Tibial nerve (tissue), 4 donors: Measurements from ENCODE around the gene ISY1. TPM values are rescaled to one million over a fixed set of nuclear protein-coding genes. Genes with fewer than 3 reads are reported as not detected.

Source experiments
- DNase-seq, 2 donors: peaks; one replicate each; pipeline ENCODE4 v3.0.0-alpha.2; 2019; ENCODE audit warnings: low spot score in 2 of 2
- H3K27ac ChIP-seq, 4 donors: fragments of 200-600 bp; sonication (generic) in 3 of 4; one replicate each; pipeline ENCODE4 v1.5.1; 2017 to 2019; ENCODE audit warnings: mild to moderate bottlenecking in 1 of 4
- H3K27me3 ChIP-seq, 2 donors: fragments of 200-600 bp; sonication (generic) in 1 of 2; one replicate each; pipeline versions ENCODE4 v1.5.1 to v1.6.0; 2017 to 2019
- H3K36me3 ChIP-seq, 3 donors: fragments of 200-600 bp; sonication (generic); one replicate each; pipeline ENCODE4 v1.5.1; 2018 to 2019
- H3K4me1 ChIP-seq, 4 donors: fragments of 200-600 bp; sonication (generic) in 3 of 4; one replicate each; pipeline ENCODE4 v1.5.1; 2017 to 2019
- H3K4me3 ChIP-seq, 4 donors: fragments of 200-600 bp; sonication (generic) in 3 of 4; one replicate each; pipeline ENCODE4 v1.5.1; 2017 to 2019; ENCODE audit warnings: mild to moderate bottlenecking in 1 of 4, moderate library complexity in 1 of 4
- H3K9me3 ChIP-seq, 4 donors: fragments of 200-600 bp; sonication (generic) in 3 of 4; one replicate each; pipeline ENCODE4 v1.5.1; 2017 to 2019
- EP300 ChIP-seq, 2 donors: sonication (generic); formaldehyde crosslinking; IDR thresholded peaks; one replicate each; pipeline ENCODE4 v1.6.1; 2017; ENCODE audit warnings: antibody characterized with exemption in 2 of 2, mild to moderate bottlenecking in 1 of 2
- POLR2A ChIP-seq, 2 donors: fragments of 450-650 bp; IDR thresholded peaks; one replicate each; pipeline ENCODE4 v1.6.1; 2017; ENCODE audit warnings: antibody characterized with exemption in 2 of 2, mild to moderate bottlenecking in 2 of 2, moderate library complexity in 2 of 2
- WGBS, 2 donors: methylation state at CpG; one replicate each; pipeline ENCODE4 v1.1.5; 2018; 5-methylcytosine and 5-hydroxymethylcytosine counted together
- total RNA-seq, 4 donors: library from RNA; depleted of rRNA; stranded (reverse); fragments of >200 nt; gene quantifications; one replicate each; pipeline ENCODE4 v1.1.0, GENCODE V29; 2016
- TF ChIP-seq, protein P1 (sequence below), 5 experiments: fragments of 200-600 bp in 3 of 5; fragments of 450-650 bp in 2 of 5; sonication (generic) in 3 of 5; IDR thresholded peaks; one replicate each; pipeline ENCODE4 v1.5.1; 2016 to 2019; ENCODE audit warnings: antibody characterized with exemption in 5 of 5, mild to moderate bottlenecking in 3 of 5, moderate library complexity in 2 of 5

Gene ISY1
- total RNA-seq, 4 donors from 2014 or later, result 9.8 to 20.9 (median 16.0) TPM

DNA sequence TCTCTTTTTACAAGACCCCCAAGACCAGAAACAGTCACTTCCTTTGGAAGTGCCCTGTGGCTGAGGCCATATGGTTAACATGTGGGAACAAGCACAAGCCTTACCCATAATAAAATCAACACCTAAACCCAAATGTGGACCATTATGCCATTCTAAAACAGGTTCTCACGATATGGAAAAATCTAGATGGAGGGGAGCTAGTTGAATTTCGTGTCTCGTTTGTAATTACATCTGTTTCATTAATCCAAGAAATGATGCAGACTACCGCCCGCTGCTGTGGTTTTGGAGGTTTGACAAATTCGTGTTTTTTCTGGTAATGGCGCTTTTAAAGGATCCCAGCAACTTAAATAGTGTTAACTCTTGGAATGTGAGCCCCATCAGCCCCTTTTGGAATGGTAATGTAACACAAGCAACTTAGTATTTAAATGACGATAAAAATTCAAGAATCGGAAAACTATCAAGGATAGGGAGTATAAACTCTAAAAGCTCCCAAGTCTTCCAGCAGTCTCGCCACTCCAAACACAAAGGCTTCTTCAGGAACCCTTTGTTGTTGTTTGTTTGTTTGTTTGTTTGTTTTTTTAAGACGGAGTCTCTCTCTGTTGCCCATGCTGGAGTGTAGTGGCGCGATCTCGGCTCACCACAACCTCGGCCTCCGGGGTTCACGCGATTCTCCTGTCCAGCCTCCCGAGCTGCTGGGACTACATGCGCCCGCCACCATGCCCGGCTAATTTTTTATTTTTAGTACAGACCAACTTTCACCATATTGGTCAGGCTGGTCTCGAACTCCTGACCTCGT is 21.7 kb upstream of the ISY1 start:
- Histone ChIP-seq H3K27ac (peak overlapping the region; percentile 95 to 99 (median 98)), H3K4me3 (peak overlapping the region; percentile 83 to 96 (median 86)), H3K9me3 (no peaks in the 10 kb centered on the region), H3K27me3 (no peaks in the 10 kb centered on the region), H3K36me3 (peaks cover 0 to 11% (median 0%) of the 10 kb centered on the region in 3 donors), H3K4me1 (peaks cover 0 to 68% (median 47%) of the 10 kb centered on the region in 4 donors)
- TF ChIP-seq POLR2A (IDR thresholded peaks at IDR 0.05) (no peak), EP300 (IDR thresholded peaks at IDR 0.05) (no peak)
- TF ChIP-seq, protein P1, sequence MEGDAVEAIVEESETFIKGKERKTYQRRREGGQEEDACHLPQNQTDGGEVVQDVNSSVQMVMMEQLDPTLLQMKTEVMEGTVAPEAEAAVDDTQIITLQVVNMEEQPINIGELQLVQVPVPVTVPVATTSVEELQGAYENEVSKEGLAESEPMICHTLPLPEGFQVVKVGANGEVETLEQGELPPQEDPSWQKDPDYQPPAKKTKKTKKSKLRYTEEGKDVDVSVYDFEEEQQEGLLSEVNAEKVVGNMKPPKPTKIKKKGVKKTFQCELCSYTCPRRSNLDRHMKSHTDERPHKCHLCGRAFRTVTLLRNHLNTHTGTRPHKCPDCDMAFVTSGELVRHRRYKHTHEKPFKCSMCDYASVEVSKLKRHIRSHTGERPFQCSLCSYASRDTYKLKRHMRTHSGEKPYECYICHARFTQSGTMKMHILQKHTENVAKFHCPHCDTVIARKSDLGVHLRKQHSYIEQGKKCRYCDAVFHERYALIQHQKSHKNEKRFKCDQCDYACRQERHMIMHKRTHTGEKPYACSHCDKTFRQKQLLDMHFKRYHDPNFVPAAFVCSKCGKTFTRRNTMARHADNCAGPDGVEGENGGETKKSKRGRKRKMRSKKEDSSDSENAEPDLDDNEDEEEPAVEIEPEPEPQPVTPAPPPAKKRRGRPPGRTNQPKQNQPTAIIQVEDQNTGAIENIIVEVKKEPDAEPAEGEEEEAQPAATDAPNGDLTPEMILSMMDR (IDR thresholded peaks at IDR 0.05), result no peak
- 0% methylated on average over 24 of the region's 24 CpGs for WGBS, 2 donors
- peak in 1 of 2 donors; percentile 18 for DNase-seq

DNA sequence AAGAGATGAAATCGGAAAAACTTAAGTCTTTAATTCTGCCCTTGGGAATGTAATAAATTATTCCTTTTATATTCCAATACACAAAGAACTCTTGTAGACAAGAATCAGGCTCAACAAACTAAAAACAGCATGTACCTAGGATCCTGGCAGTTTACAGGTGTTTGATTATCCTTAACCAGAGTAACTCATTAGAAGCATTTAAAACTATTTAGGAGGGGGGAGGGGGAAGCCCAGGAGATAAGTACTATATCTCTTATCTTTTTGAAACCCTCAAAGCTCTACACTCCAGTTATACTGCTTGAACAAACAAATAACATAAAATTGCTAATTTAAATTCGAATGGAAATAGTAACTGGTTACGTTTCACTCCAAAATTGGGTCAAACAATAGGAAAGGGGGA is 21.0 kb upstream of the ISY1 start:
- peak overlapping the region; percentile 83 to 96 (median 86) for H3K4me3 ChIP-seq
- 6 to 9% methylated on average over 3 of the region's 3 CpGs for WGBS, 2 donors
- H3K4me1 ChIP-seq, result peaks cover 0 to 76% (median 54%) of the 10 kb centered on the region in 4 donors
- peak overlapping the region in 3 of 4 donors; percentile 95 to 99 (median 97) for H3K27ac ChIP-seq
- H3K27me3 ChIP-seq, result no peaks in the 10 kb centered on the region
- TF ChIP-seq POLR2A (IDR thresholded peaks at IDR 0.05) (no peak), EP300 (IDR thresholded peaks at IDR 0.05) (no peak)
- TF ChIP-seq, protein P1 (IDR thresholded peaks at IDR 0.05), result no peak
- no peaks in the 10 kb centered on the region for H3K9me3 ChIP-seq
- DNase-seq, result no peak
- peaks cover 0 to 19% (median 0%) of the 10 kb centered on the region in 3 donors for H3K36me3 ChIP-seq

DNA sequence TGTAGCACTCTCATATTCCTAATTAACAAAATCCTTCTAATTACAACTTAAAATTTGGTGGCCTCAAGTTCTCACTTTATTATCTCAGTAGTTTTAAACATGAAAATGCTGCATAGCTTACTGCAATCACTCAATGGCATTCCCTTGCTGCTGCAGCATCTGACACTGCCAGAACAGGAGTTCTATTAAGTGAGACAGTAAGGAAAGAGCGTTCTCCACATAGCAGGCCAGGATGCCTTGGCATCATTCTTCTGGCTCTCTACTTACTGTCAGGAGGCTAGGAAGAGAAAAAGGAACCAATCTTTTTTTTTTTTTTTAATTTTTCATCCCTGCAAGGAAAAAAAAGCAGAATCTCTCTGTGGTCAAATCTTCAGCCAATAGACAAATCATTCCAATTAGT is 19.6 kb upstream of the ISY1 start:
- no peaks in the 10 kb centered on the region for H3K9me3 ChIP-seq
- H3K27me3 ChIP-seq, result no peaks in the 10 kb centered on the region
- WGBS, 2 donors, result 38 to 41% methylated on average over 1 of the region's 1 CpG
- H3K36me3 ChIP-seq, result peaks cover 0 to 22% (median 0%) of the 10 kb centered on the region in 3 donors
- TF ChIP-seq EP300 (IDR thresholded peaks at IDR 0.05) (no peak), POLR2A (IDR thresholded peaks at IDR 0.05) (no peak)
- no peak for DNase-seq
- H3K27ac ChIP-seq, result peak overlapping the region in 2 of 4 donors; percentile 8 to 48
- peaks cover 0 to 79% (median 62%) of the 10 kb centered on the region in 4 donors for H3K4me1 ChIP-seq
- peak overlapping the region in 2 of 4 donors; percentile 16 to 85 for H3K4me3 ChIP-seq

DNA sequence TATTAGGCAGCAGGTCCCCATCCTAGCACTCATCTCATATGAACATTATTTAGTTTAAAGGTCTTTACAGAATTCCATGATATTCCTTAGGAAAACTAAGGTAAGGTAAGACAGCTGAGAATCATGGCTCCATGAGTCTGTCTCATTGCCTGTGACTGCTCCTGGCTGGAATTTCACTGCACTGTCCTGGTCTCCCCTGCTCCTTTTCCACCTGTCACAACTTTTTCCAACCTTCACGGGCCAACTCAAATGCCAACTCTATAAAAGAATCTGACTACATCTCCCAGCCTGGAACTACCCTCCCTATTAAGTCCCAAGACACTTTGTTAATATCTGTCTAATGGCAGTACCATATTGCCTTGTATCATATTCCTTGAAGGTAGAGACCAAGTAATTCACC is 15.2 kb upstream of the ISY1 start:
- Histone ChIP-seq H3K36me3 (peaks cover 0 to 40% (median 5%) of the 10 kb centered on the region in 3 donors), H3K4me1 (peaks cover 0 to 99% (median 64%) of the 10 kb centered on the region in 4 donors), H3K27me3 (no peaks in the 10 kb centered on the region), H3K27ac (no peak overlapping the region), H3K9me3 (no peaks in the 10 kb centered on the region), H3K4me3 (no peak overlapping the region)
- no peak for DNase-seq
- TF ChIP-seq POLR2A (IDR thresholded peaks at IDR 0.05) (no peak), EP300 (IDR thresholded peaks at IDR 0.05) (no peak)
- TF ChIP-seq, protein P1 (IDR thresholded peaks at IDR 0.05), result no peak
- WGBS, 2 donors, result 60 to 66% methylated on average over 1 of the region's 1 CpG

DNA sequence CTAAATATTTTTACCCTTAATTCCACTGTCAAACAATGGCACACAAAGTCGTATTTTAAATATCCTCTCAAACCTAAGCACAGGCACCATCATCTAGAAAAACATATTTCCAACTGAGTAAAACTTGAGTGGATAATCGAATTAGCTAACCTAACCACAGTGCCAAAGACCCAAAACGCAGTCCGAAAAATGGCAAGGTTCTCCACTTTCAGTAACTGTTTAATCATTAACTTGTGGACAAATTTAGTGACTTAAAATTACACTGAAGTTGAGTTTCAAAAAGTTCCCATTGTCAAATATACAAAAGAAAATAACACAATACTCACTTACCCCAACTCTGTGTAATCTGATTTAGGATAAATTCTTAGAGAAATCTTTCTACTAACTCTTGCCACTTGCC is 12.9 kb upstream of the ISY1 start:
- H3K27ac ChIP-seq, result no peak overlapping the region
- peaks cover 3 to 61% (median 15%) of the 10 kb centered on the region in 3 donors for H3K36me3 ChIP-seq
- TF ChIP-seq EP300 (IDR thresholded peaks at IDR 0.05) (no peak), POLR2A (IDR thresholded peaks at IDR 0.05) (no peak)
- TF ChIP-seq, protein P1 (IDR thresholded peaks at IDR 0.05), result no peak
- WGBS, 2 donors, result 57 to 61% methylated on average over 4 of the region's 4 CpGs
- H3K27me3 ChIP-seq, result no peaks in the 10 kb centered on the region
- peaks cover 0 to 82% (median 42%) of the 10 kb centered on the region in 4 donors for H3K4me1 ChIP-seq
- no peaks in the 10 kb centered on the region for H3K9me3 ChIP-seq
- no peak overlapping the region for H3K4me3 ChIP-seq
- DNase-seq, result no peak
